Lower leg skin (tissue), 4 donors: Measurements from ENCODE around the gene TBC1D32. TPM values are rescaled to one million over a fixed set of nuclear protein-coding genes. Genes with fewer than 3 reads are reported as not detected.
"Not testable (repeated sequence)": the region's sequence is repeated elsewhere in the genome, so short reads cannot be mapped to it uniquely, and the experiment has no call there.

Experiments used
- DNase-seq, 2 donors: peaks; one replicate each; pipeline ENCODE4 v3.0.0-alpha.2; 2019; ENCODE audit warnings: low spot score in 2 of 2
- H3K4me3 ChIP-seq: fragments of 200-600 bp; sonication (generic); 2 replicates; pipeline ENCODE4 v1.5.1; 2017; ENCODE audit warnings: mild to moderate bottlenecking, low read depth; ENCODE audit not compliant: poor library complexity, severe bottlenecking
- POLR2A ChIP-seq, 2 donors: fragments of 450-650 bp; IDR thresholded peaks; one replicate each; pipeline ENCODE4 v1.6.1; 2016 to 2017; ENCODE audit warnings: antibody characterized with exemption in 2 of 2, mild to moderate bottlenecking in 1 of 2, moderate library complexity in 1 of 2
- WGBS, 2 donors: methylation state at CpG; one replicate each; pipeline ENCODE4 v1.1.5; 2018; 5-methylcytosine and 5-hydroxymethylcytosine counted together
- intact Hi-C: fragments of 100-400 bp; cut with DNase I; formaldehyde crosslinking; loops from one replicate; pipeline ENCODE4 v1.15.0; 2023; ENCODE audit warnings: low total_unique reads
- total RNA-seq, 4 donors: library from RNA; depleted of rRNA; stranded (reverse); fragments of >200 nt; gene quantifications; one replicate each; pipeline ENCODE4 v1.1.0, GENCODE V29; 2016
- TF ChIP-seq, protein P1 (sequence below), 3 donors: fragments of 450-650 bp; IDR thresholded peaks; one replicate each; pipeline ENCODE4 v1.5.1; 2016; ENCODE audit warnings: antibody characterized with exemption in 3 of 3, mild to moderate bottlenecking in 3 of 3, moderate library complexity in 2 of 3

Gene TBC1D32
- total RNA-seq, 4 donors from 2014 or later = 5.2 to 8.6 (median 6.7) TPM

DNA sequence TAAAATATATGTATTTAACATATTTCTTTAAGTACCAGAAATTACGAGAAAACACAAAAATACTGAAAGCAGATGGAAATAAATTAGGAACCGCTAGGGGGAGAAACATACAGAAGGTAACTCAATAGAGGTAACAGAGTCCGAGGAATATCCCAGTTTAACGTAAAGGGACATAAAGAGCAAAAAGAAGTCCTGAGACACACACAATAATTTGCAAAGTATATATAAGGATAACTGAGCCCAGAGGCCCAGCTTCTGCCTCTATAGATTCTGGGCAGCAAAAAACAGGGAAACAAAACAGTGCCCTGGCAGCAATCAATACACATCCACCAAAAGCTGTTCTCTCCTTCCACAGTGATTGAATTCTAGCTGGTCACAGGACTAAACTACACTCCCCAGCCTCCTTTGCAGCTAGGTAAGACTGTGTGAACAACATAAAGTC lies 15.1 kb downstream of the TBC1D32 start:
- intact Hi-C loops = no loop called here
- no peak overlapping the region for H3K4me3 ChIP-seq
- TF ChIP-seq, protein P1, sequence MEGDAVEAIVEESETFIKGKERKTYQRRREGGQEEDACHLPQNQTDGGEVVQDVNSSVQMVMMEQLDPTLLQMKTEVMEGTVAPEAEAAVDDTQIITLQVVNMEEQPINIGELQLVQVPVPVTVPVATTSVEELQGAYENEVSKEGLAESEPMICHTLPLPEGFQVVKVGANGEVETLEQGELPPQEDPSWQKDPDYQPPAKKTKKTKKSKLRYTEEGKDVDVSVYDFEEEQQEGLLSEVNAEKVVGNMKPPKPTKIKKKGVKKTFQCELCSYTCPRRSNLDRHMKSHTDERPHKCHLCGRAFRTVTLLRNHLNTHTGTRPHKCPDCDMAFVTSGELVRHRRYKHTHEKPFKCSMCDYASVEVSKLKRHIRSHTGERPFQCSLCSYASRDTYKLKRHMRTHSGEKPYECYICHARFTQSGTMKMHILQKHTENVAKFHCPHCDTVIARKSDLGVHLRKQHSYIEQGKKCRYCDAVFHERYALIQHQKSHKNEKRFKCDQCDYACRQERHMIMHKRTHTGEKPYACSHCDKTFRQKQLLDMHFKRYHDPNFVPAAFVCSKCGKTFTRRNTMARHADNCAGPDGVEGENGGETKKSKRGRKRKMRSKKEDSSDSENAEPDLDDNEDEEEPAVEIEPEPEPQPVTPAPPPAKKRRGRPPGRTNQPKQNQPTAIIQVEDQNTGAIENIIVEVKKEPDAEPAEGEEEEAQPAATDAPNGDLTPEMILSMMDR (IDR thresholded peaks at IDR 0.05) = no peak
- TF ChIP-seq POLR2A (IDR thresholded peaks at IDR 0.05) = no peak
- DNase-seq = no peak
- WGBS, 2 donors = 26 to 34% methylated on average over 4 of the region's 4 CpGs

DNA sequence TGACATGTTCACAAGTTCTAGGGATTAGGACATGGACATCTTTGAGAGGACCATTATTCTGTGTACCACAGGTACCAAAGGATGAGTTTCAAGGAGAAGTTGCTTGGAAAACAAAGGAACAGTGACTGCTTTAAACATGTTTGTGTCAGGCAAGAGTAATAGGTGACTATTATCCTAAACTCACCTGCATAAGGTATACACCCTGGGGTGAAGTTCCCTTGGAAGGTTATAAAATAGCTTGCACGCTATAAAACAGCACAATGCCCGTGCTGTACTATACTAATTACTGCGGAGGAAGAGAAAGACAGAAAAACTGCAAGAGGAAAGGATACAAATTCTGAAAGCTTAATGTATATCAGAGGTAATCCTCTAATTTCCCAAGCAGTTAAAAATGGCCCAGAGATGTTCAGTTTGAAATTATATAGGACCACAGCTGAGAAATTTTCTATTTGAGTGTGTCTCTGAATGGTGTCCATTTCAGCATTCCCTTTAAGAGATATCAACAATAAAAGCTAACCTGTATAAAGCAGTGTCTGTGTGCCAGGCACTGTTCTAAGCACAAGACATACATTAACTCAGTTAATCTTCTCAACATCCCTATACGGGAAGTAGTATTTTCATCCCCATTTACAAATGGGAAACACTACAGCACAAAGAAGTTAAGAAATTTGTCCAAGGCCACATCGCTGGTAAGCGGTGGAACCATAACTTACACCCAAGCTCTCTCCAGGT lies 19.7 kb downstream of the TBC1D32 start:
- DNase-seq = no peak
- no peak overlapping the region for H3K4me3 ChIP-seq
- TF ChIP-seq POLR2A (IDR thresholded peaks at IDR 0.05) = no peak
- TF ChIP-seq, protein P1 (IDR thresholded peaks at IDR 0.05) = no peak
- 91 to 95% methylated on average over 6 of the region's 6 CpGs for WGBS, 2 donors
- intact Hi-C loops = no loop called here

DNA sequence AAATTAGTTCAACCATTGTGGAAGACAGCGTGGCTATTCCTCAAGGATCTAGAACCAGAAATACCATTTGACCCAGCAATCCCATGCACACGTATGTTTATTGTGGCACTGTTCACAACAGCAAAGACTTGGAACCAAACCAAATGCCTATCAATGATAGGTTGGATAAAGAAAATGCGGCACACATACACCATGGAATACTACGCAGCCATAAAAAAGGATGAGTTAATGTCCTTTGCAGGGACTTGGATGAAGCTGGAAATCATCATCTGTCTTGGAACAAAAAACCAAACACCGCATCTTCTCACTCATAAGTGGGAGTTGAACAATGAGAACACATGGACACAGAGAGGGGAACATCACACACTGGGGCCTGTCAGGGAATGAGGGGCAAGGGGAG lies 22.5 kb downstream of the TBC1D32 start:
- intact Hi-C loops, DNase-seq, H3K4me3 ChIP-seq: not testable (repeated sequence)
- WGBS, 2 donors = 96% methylated on average over 5 of the region's 5 CpGs

DNA sequence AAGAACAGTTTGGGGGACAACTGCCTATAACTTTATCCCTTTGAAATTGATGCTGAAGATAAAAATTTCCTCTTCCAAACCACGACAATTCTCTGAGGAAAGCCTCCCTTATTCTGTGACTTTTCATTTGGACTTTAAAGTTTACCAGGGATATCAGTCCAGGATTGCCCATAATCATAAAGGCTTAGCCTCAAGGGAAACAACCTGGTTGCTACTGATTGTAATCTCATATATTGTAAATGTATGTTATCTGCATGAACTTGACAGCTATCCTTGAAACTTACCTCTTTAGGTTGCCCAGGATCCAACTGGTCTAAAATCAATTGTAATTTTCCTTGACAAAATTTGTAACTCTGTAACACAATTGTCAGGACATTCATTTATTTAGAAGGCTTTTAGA lies 23.8 kb downstream of the TBC1D32 start:
- no peak for DNase-seq
- no peak overlapping the region for H3K4me3 ChIP-seq
- intact Hi-C loops = no loop called here
- TF ChIP-seq, protein P1 (IDR thresholded peaks at IDR 0.05) = no peak
- no peak for TF ChIP-seq POLR2A (IDR thresholded peaks at IDR 0.05)
- 72 to 85% methylated on average over 1 of the region's 1 CpG for WGBS, 2 donors

DNA sequence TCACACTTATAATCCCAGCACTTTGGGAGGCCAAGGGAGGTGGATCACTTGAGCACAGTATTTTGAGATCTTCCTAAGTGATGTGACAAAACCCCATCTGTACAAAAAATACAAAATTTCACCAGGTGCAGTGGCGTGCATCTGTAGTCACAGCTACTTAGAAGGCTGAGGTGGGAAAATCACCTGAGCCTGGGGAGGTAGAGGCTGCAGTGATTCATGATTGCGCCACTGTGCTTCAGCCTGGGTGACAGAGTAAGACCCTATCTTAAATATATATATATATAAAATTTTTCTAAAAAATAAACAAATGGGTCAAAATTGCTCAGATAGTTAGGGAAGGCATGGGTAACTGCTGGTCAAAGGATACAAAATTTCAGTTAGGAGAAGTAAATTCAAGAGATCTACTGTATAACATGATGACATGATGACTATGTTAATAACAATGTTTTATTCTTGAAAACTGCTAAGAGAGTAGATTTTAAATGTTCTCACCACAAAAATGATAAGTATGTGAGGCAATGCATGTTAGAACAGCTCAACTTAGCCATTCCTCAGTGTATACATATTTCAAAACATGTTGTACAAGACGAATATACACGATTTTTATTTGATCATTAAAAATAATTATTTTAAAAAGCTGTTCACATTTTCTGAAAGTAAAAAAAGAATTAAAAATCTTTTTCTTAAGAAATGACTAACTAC lies 24.4 kb downstream of the TBC1D32 start:
- TF ChIP-seq, protein P1 (IDR thresholded peaks at IDR 0.05) = no peak
- no peak for TF ChIP-seq POLR2A (IDR thresholded peaks at IDR 0.05)
- WGBS, 2 donors = 63 to 75% methylated on average over 4 of the region's 4 CpGs
- DNase-seq = no peak
- no peak overlapping the region for H3K4me3 ChIP-seq
- intact Hi-C loops = no loop called here

DNA sequence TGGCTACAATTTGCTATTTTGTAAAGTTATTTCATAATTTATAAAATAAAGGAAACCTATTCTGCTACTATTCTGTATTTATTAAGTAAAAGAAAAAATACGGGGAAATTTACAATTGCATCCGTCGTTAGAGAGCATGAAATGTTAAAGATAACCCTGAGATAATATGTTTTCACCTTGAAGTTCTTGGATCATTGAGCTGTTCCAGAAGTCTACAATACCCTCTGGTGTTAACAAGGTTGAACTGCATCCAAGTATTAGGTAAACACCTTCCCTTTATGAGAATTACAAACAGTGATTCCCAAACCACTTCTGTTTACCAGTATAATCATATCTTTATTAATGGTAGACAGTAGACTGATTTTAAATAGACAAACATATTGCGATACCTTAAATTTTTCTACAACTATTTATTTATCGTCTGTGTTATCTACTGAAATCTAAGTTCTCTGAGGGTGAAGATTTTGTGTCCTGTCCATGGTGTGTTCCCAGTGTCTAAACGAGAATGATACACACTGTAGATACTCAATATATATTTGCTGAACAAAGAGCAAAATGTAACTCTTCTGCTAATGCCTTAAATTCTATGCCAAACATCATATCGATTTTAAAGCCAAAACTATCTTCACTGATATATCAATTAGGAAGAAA lies 28.2 kb downstream of the TBC1D32 start:
- intact Hi-C loops = no loop called here
- no peak overlapping the region for H3K4me3 ChIP-seq
- TF ChIP-seq POLR2A (IDR thresholded peaks at IDR 0.05) = no peak
- TF ChIP-seq, protein P1 (IDR thresholded peaks at IDR 0.05) = no peak
- DNase-seq = no peak
- WGBS, 2 donors = 50 to 55% methylated on average over 7 of the region's 7 CpGs
